ENCODE measurements around the gene TBXA2R. TPM values are rescaled to one million over a fixed set of nuclear protein-coding genes. Genes with fewer than 3 reads are reported as not detected.

Gene TBXA2R
- total RNA-seq, 1 donor from 2014 or later, result 4.7 TPM

GRCh38 chr19:3620145-3620816 is 13.6 kb upstream of the TBXA2R start:
- no peaks in the 10 kb centered on the region for H3K27me3 ChIP-seq
- intact Hi-C loops (cut with DNase I), result loop anchor here (5.0 kb wide), 1 partner anchor 33 kb away; the partner anchor contains the start of gene GIPC3
- no peaks in the 10 kb centered on the region for H3K9me3 ChIP-seq
- TF ChIP-seq, protein P1, sequence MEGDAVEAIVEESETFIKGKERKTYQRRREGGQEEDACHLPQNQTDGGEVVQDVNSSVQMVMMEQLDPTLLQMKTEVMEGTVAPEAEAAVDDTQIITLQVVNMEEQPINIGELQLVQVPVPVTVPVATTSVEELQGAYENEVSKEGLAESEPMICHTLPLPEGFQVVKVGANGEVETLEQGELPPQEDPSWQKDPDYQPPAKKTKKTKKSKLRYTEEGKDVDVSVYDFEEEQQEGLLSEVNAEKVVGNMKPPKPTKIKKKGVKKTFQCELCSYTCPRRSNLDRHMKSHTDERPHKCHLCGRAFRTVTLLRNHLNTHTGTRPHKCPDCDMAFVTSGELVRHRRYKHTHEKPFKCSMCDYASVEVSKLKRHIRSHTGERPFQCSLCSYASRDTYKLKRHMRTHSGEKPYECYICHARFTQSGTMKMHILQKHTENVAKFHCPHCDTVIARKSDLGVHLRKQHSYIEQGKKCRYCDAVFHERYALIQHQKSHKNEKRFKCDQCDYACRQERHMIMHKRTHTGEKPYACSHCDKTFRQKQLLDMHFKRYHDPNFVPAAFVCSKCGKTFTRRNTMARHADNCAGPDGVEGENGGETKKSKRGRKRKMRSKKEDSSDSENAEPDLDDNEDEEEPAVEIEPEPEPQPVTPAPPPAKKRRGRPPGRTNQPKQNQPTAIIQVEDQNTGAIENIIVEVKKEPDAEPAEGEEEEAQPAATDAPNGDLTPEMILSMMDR (IDR thresholded peaks at IDR 0.05), result no peak
- no peak for ATAC-seq
- H3K27ac ChIP-seq, result no peak overlapping the region
- no peak for DNase-seq
- H3K36me3 ChIP-seq, result peaks cover 27% of the 10 kb centered on the region
- H3K4me3 ChIP-seq, result no peak overlapping the region
- H3K4me1 ChIP-seq, result peaks cover 7% of the 10 kb centered on the region

DNA sequence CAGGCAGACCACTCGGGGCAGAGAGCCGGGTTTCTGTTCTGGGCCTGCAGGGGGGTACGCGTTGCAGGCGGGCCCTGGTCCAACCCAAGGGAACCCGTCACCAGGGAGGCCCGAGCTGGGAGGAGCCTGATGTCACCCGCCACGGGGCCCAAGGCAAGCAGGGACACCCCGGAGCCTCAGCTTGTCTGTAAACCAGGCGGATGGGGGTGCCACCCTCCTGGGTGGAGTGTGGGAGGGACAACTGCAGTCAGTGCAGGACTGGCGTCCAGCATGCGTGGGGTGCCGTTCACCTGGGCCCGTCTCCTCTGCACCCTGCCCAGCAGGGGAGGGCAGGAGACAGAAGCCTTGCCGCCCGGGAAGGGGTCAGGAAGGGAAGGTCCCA is 12.9 kb upstream of the TBXA2R start:
- no peak overlapping the region for H3K27ac ChIP-seq
- H3K27me3 ChIP-seq, result no peaks in the 10 kb centered on the region
- no peak for DNase-seq
- no peaks in the 10 kb centered on the region for H3K9me3 ChIP-seq
- H3K36me3 ChIP-seq, result peaks cover 27% of the 10 kb centered on the region
- peaks cover under 1% of the 10 kb centered on the region for H3K4me1 ChIP-seq
- ATAC-seq, result no peak
- TF ChIP-seq, protein P1 (IDR thresholded peaks at IDR 0.05), result no peak
- intact Hi-C loops (cut with DNase I), result loop anchor here (5.0 to 10.0 kb wide), 2 partner anchors 32 to 75 kb away; partner anchors contain the start of gene GIPC3
- no peak overlapping the region for H3K4me3 ChIP-seq

- no peaks in the 10 kb centered on the region for H3K9me3 ChIP-seq
- H3K27me3 ChIP-seq, result no peaks in the 10 kb centered on the region
- peaks cover 27% of the 10 kb centered on the region for H3K36me3 ChIP-seq
- H3K27ac ChIP-seq, result no peak overlapping the region
- H3K4me3 ChIP-seq, result no peak overlapping the region
- DNase-seq (no peak), ATAC-seq (no peak)
- H3K4me1 ChIP-seq, result no peaks in the 10 kb centered on the region
- intact Hi-C loops (cut with DNase I), result loop anchor here (10.0 kb wide), 1 partner anchor 74 kb away; no protein-coding TSS in a partner anchor
- TF ChIP-seq, protein P1 (IDR thresholded peaks at IDR 0.05), result no peak
Observed at GRCh38 chr19:3618811-3619630, 12.3 kb upstream of the TBXA2R start.

DNA sequence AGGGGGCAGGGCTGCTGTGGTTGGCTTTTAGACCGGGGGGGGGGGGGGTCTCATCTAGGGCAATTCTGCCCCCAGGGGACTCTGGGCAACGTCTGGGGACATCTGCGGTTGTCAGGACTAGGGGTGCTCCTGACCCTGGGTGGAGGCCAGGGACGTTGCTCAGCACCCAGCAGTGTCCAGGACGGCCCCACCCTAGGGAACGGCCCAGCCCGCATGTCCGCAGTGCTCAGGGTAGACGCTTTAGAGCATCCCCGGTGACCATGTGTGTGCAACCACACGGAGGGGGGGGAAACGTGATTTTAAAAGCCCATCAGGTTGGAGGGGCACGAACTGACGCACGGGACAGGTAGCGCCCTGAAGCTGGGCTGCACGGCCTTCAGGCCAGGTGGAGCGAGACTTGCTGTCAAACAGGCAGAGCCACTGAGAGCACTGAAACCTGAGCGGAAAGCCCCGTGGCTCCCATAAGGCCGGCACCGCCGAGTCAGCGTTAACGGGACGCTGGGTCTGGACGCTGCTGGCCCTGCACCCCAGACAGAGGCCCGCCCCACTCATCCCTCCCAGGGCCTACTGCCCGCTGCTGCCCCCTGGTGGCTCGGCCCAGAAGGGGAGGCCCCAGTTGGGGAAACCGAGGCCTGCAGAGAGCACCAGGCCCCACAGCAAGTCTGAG is 11.6 kb upstream of the TBXA2R start:
- no peaks in the 10 kb centered on the region for H3K4me1 ChIP-seq
- ATAC-seq (peak; percentile 81), DNase-seq (peak; percentile 80)
- H3K9me3 ChIP-seq, result no peaks in the 10 kb centered on the region
- no peak overlapping the region for H3K4me3 ChIP-seq
- H3K27ac ChIP-seq, result no peak overlapping the region
- intact Hi-C loops (cut with DNase I), result loop anchor here (10.0 kb wide), 1 partner anchor 73 kb away; no protein-coding TSS in a partner anchor
- no peaks in the 10 kb centered on the region for H3K27me3 ChIP-seq
- TF ChIP-seq, protein P1 (IDR thresholded peaks at IDR 0.05), result peak; percentile 88
- H3K36me3 ChIP-seq, result peaks cover 34% of the 10 kb centered on the region

- TF ChIP-seq, protein P1 (IDR thresholded peaks at IDR 0.05), result no peak
- H3K27me3 ChIP-seq, result no peaks in the 10 kb centered on the region
- ATAC-seq (no peak), DNase-seq (no peak)
- H3K9me3 ChIP-seq, result no peaks in the 10 kb centered on the region
- no peaks in the 10 kb centered on the region for H3K4me1 ChIP-seq
- no peak overlapping the region for H3K4me3 ChIP-seq
- no peak overlapping the region for H3K27ac ChIP-seq
- intact Hi-C loops (cut with DNase I), result loop anchor here (10.0 kb wide), 1 partner anchor 73 kb away; no protein-coding TSS in a partner anchor
- H3K36me3 ChIP-seq, result peaks cover 37% of the 10 kb centered on the region
Observed at GRCh38 chr19:3617463-3617862, 10.8 kb upstream of the TBXA2R start.

Data from upper lobe of right lung (tissue), 1 donor.